CD4-positive, alpha-beta T cell (primary cell): ENCODE results near the gene GAS2L2. TPM values are rescaled to one million over a fixed set of nuclear protein-coding genes. Genes with fewer than 3 reads are reported as not detected.

Experiments used
- ATAC-seq: fragments of 200-7000 bp; cut with Tn5 transposase; one replicate; pipeline ENCODE4 v1.10.0; 2022; ENCODE audit warnings: mild to moderate bottlenecking; ENCODE audit not compliant: poor library complexity
- CTCF ChIA-PET: fragments of 350-600 bp; sonication (Branson Sonifier 250); formaldehyde crosslinking; loops from one replicate; lab custom pipeline; 2021; ENCODE audit warnings: antibody characterized with exemption, inconsistent platforms; lab: Charles Lee
- POLR2A ChIA-PET: fragments of 350-600 bp; sonication (Branson Sonifier 250); formaldehyde crosslinking; loops from one replicate; lab custom pipeline; 2021; ENCODE audit warnings: antibody characterized with exemption, inconsistent platforms; lab: Charles Lee
- DNase-seq, 14 experiments: peaks; one replicate each; pipeline ENCODE4 v3.0.0-alpha.2; 2013 to 2020; ENCODE audit warnings: mixed read lengths in 2 of 14
- H3K27ac ChIP-seq, 2 donors: one replicate each; pipeline versions ENCODE4 v1.5.1 to v1.7.0; 2013; ENCODE audit warnings: low read length in 2 of 2, low read depth in 1 of 2, mild to moderate bottlenecking in 1 of 2
- H3K27me3 ChIP-seq, 2 experiments: 1 replicate in 1 of 2; 2 replicates in 1 of 2; pipeline versions ENCODE4 v1.6.1 to v1.7.0; 2013; ENCODE audit warnings: low read length in 2 of 2, control low read depth in 1 of 2, mild to moderate bottlenecking in 1 of 2, moderate library complexity in 1 of 2; ENCODE audit not compliant: insufficient read depth in 2 of 2, control insufficient read depth in 1 of 2
- H3K36me3 ChIP-seq: one replicate; pipeline ENCODE4 v1.6.1; 2013; ENCODE audit warnings: low read length, control low read depth; ENCODE audit not compliant: insufficient read depth
- H3K4me1 ChIP-seq: one replicate; pipeline ENCODE4 v1.6.1; 2013; ENCODE audit warnings: low read length, control low read depth; ENCODE audit not compliant: insufficient read depth
- H3K4me3 ChIP-seq: one replicate; pipeline ENCODE4 v1.5.1; 2013; ENCODE audit warnings: mild to moderate bottlenecking, low read length, moderate library complexity
- H3K9me3 ChIP-seq, 2 experiments: 1 replicate in 1 of 2; 2 replicates in 1 of 2; pipeline versions ENCODE4 v1.6.1 to v1.7.0; 2013; ENCODE audit warnings: low read length in 2 of 2, mild to moderate bottlenecking in 2 of 2, control low read depth in 1 of 2, moderate library complexity in 1 of 2; ENCODE audit not compliant: control insufficient read depth in 1 of 2, insufficient read depth in 1 of 2
- H3K27ac Mint-ChIP-seq: one replicate; pipeline ENCODE4 v1.8.0; 2020; ENCODE audit warnings: mixed read lengths
- H3K27me3 Mint-ChIP-seq: one replicate; pipeline ENCODE4 v1.8.0; 2021; ENCODE audit warnings: mixed read lengths
- H3K36me3 Mint-ChIP-seq: one replicate; pipeline ENCODE4 v1.8.0; 2021; ENCODE audit warnings: low read depth, mixed read lengths
- H3K4me1 Mint-ChIP-seq: one replicate; pipeline ENCODE4 v1.8.0; 2021; ENCODE audit warnings: low read depth, mixed read lengths
- H3K4me3 Mint-ChIP-seq: one replicate; pipeline ENCODE4 v1.8.0; 2020; ENCODE audit warnings: mild to moderate bottlenecking, mixed read lengths
- H3K9me3 Mint-ChIP-seq: one replicate; pipeline ENCODE4 v1.8.0; 2020; ENCODE audit warnings: mixed read lengths
- intact Hi-C, 2 experiments: fragments of 100-400 bp; cut with DNase I in 1 of 2; cut with micrococcal nuclease in 1 of 2; formaldehyde crosslinking; loops; one replicate each; pipeline versions ENCODE4 v1.15.1 to v1.9.0; 2023 to 2025; cut with DNase I, micrococcal nuclease
- total RNA-seq, 174 experiments: library from RNA in 2 of 174; stranded (reverse) in 2 of 174; gene quantifications; one replicate each; pipeline ENCODE4 v1.2.3 and lab custom pipeline; 2021 to 2026
- TF ChIP-seq, protein P1 (sequence below): fragments of 200-600 bp; IDR thresholded peaks from one replicate; pipeline ENCODE4 v1.8.0; 2022; ENCODE audit warnings: antibody characterized with exemption, mild to moderate bottlenecking

GAS2L2 gene
- total RNA-seq, 2 experiments from 2014 or later, result 0.19 to 0.22 TPM

DNA sequence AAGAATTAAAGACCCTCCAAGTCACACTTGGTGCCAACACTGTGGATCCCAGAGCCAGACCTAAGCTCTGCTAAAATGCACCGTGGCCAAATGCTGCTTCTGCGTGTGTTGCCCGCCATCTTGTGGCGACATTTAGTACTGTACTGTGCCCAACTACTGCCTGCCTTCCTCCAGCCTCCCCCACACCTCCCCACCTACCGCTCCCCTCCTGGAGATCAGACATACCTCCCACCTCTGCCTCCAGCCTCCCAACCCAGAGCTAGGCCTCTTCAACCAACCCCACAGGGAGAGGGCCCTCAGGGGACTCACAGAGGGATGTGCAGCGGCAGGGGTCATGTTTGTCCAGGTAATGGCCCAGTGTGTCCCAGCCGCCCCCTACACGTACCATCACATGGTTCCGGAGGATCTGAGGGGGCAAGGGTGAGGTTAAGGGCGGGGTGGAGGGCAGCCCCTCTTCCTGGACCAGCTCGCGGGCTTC, 5.5 kb downstream of the GAS2L2 start:
- Histone ChIP-seq H3K36me3 (no peaks in the 10 kb centered on the region), H3K9me3 (peaks cover 0 to 13% of the 10 kb centered on the region in 2 experiments), H3K4me1 (peaks cover 16% of the 10 kb centered on the region), H3K27me3 (peaks cover 38 to 50% of the 10 kb centered on the region in 2 experiments), H3K4me3 (no peak overlapping the region), H3K27ac (no peak overlapping the region)
- Mint-ChIP-seq H3K9me3 (no peaks in the 10 kb centered on the region), H3K27ac (no peak overlapping the region), H3K36me3 (no peaks in the 10 kb centered on the region), H3K27me3 (peaks cover 64% of the 10 kb centered on the region), H3K4me3 (no peak overlapping the region), H3K4me1 (peaks cover 4% of the 10 kb centered on the region)
- peak; percentile 68 to 89 (median 76) for DNase-seq
- intact Hi-C loops, result loop anchor here (1.0 to 10.0 kb wide), 9 partner anchors 134 to 1327 kb away; partner anchors contain the start of genes SLFN12L (in 1 of the 2) and SLFN5 (in 1 of the 2)
- ChIA-PET CTCF (interaction anchor here (0.6 to 1.8 kb wide), 27 partner anchors 10 to 1331 kb away, joined by 3 to 19 read pairs (median 3); partner anchors contain the start of genes RASL10B and TAF15), POLR2A (interaction anchor here (0.6 to 1.3 kb wide), 7 partner anchors 17 to 1238 kb away, joined by 3 to 9 read pairs (median 3); partner anchors contain the start of genes PEX12 and TAF15)
- TF ChIP-seq, protein P1, sequence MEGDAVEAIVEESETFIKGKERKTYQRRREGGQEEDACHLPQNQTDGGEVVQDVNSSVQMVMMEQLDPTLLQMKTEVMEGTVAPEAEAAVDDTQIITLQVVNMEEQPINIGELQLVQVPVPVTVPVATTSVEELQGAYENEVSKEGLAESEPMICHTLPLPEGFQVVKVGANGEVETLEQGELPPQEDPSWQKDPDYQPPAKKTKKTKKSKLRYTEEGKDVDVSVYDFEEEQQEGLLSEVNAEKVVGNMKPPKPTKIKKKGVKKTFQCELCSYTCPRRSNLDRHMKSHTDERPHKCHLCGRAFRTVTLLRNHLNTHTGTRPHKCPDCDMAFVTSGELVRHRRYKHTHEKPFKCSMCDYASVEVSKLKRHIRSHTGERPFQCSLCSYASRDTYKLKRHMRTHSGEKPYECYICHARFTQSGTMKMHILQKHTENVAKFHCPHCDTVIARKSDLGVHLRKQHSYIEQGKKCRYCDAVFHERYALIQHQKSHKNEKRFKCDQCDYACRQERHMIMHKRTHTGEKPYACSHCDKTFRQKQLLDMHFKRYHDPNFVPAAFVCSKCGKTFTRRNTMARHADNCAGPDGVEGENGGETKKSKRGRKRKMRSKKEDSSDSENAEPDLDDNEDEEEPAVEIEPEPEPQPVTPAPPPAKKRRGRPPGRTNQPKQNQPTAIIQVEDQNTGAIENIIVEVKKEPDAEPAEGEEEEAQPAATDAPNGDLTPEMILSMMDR, result peak; percentile 80
- peak; percentile 99 for ATAC-seq

DNA sequence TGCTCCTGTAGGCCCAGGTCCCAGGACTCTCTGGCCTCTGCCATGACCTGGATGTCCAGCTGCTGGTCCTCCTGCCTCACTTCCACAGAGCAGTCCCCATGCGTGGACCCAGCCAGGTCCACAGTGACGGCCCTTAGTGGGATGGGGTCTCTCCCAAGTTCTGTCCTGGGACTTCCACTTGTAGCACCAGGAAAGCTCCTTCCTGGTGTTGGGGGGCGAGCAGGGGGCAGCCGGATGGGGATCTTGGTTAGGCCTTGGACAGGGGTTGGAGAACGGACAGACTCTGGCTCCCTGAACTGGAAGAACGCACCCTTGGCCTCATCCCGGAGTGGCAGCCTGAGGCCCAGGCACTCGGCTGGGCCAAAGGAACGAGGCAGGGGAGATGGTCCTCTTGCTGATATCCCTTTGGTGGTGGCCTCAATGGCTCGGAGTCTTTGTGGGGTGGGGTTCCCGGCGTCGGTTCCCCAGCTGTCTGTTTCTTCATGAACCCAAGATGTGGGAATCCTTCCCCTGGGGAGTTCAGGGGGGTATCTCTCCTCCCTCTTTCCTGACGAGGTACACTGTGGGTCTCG, 7.2 kb downstream of the GAS2L2 start:
- Mint-ChIP-seq H3K9me3 (no peaks in the 10 kb centered on the region), H3K4me3 (no peak overlapping the region), H3K36me3 (no peaks in the 10 kb centered on the region), H3K4me1 (peaks cover 4% of the 10 kb centered on the region), H3K27ac (no peak overlapping the region), H3K27me3 (peaks cover 65% of the 10 kb centered on the region)
- peaks cover 0 to 16% of the 10 kb centered on the region in 2 experiments for H3K9me3 ChIP-seq
- TF ChIP-seq, protein P1, result no peak
- no peak for DNase-seq
- H3K27me3 ChIP-seq, result peaks cover 48 to 53% of the 10 kb centered on the region in 2 experiments
- no peak overlapping the region for H3K27ac ChIP-seq
- no peaks in the 10 kb centered on the region for H3K36me3 ChIP-seq
- intact Hi-C loops, result loop anchor here (5.0 to 10.0 kb wide), 6 partner anchors 189 to 1204 kb away; partner anchors contain the start of genes SLFN12L (in 1 of the 2) and SLFN5 (in 1 of the 2)
- CTCF ChIA-PET, result interaction anchor here (1.2 kb wide), 1 partner anchor 18 kb away, joined by 3 read pairs; no protein-coding TSS in a partner anchor
- no peak for ATAC-seq
- POLR2A ChIA-PET, result no interaction called here
- no peak overlapping the region for H3K4me3 ChIP-seq
- peaks cover 24% of the 10 kb centered on the region for H3K4me1 ChIP-seq

DNA sequence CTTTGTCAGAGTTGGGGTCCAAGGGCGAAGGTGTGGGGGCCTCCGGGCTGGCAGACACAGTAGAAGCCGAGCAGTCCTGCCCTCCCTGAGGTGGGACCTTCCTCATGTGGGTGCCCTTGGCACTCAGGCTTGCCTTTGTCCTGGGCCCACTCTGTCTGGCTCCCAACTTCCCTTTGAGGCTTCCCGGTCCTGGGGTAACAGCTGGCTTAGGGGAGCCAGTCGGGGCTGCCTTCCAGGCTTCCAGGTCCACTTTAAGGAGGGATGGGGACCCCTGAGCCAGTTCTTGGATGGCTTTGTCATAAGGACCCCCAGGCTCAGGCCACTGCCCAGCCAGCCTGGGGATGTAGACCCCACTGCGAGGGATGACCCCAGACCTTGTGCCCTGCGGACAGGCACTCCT, 7.8 kb downstream of the GAS2L2 start:
- no peak overlapping the region for H3K27ac ChIP-seq
- intact Hi-C loops, result loop anchor here (5.0 to 10.0 kb wide), 6 partner anchors 188 to 1203 kb away; partner anchors contain the start of genes SLFN12L (in 1 of the 2) and SLFN5 (in 1 of the 2)
- ChIA-PET POLR2A (interaction anchor here (0.6 kb wide), 1 partner anchor 622 kb away, joined by 3 read pairs; no protein-coding TSS in a partner anchor), CTCF (interaction anchor here (1.2 kb wide), 1 partner anchor 19 kb away, joined by 3 read pairs; no protein-coding TSS in a partner anchor)
- Mint-ChIP-seq H3K9me3 (no peaks in the 10 kb centered on the region), H3K36me3 (no peaks in the 10 kb centered on the region), H3K27me3 (peaks cover 62% of the 10 kb centered on the region), H3K27ac (no peak overlapping the region), H3K4me3 (no peak overlapping the region), H3K4me1 (no peaks in the 10 kb centered on the region)
- H3K9me3 ChIP-seq, result peaks cover 0 to 19% of the 10 kb centered on the region in 2 experiments
- H3K36me3 ChIP-seq, result no peaks in the 10 kb centered on the region
- peaks cover 44 to 53% of the 10 kb centered on the region in 2 experiments for H3K27me3 ChIP-seq
- ATAC-seq (no peak), DNase-seq (no peak)
- H3K4me3 ChIP-seq, result no peak overlapping the region
- TF ChIP-seq, protein P1, result no peak
- H3K4me1 ChIP-seq, result peaks cover 22% of the 10 kb centered on the region
